NB4 (cell line): ENCODE data around the gene PLAAT2.

Experiments used
- POLR2A ChIP-seq: IDR thresholded peaks from 2 replicates; pipeline ENCODE4 v1.6.1; 2011; ENCODE audit warnings: mild to moderate bottlenecking; ENCODE audit not compliant: insufficient read length; ENCODE audit errors: extremely low read depth
- TF ChIP-seq, protein P1 (sequence below): IDR thresholded peaks from one replicate; pipeline ENCODE4 v1.5.1; 2012; ENCODE audit warnings: low read depth, low read length

- no peak for TF ChIP-seq POLR2A
- TF ChIP-seq, protein P1, sequence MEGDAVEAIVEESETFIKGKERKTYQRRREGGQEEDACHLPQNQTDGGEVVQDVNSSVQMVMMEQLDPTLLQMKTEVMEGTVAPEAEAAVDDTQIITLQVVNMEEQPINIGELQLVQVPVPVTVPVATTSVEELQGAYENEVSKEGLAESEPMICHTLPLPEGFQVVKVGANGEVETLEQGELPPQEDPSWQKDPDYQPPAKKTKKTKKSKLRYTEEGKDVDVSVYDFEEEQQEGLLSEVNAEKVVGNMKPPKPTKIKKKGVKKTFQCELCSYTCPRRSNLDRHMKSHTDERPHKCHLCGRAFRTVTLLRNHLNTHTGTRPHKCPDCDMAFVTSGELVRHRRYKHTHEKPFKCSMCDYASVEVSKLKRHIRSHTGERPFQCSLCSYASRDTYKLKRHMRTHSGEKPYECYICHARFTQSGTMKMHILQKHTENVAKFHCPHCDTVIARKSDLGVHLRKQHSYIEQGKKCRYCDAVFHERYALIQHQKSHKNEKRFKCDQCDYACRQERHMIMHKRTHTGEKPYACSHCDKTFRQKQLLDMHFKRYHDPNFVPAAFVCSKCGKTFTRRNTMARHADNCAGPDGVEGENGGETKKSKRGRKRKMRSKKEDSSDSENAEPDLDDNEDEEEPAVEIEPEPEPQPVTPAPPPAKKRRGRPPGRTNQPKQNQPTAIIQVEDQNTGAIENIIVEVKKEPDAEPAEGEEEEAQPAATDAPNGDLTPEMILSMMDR, result no peak
Measured at GRCh38 chr11:63595296-63595695, 32.1 kb upstream of the PLAAT2 start.
